ENCODE results near the gene PARP1. TPM values are rescaled to one million over a fixed set of nuclear protein-coding genes. Genes with fewer than 3 reads are reported as not detected.
"Not testable (repeated sequence)": the region's sequence is repeated elsewhere in the genome, so short reads cannot be mapped to it uniquely, and the experiment has no call there.

PARP1 gene
- total RNA-seq, 1 donor from 2014 or later: 37.1 TPM

DNA sequence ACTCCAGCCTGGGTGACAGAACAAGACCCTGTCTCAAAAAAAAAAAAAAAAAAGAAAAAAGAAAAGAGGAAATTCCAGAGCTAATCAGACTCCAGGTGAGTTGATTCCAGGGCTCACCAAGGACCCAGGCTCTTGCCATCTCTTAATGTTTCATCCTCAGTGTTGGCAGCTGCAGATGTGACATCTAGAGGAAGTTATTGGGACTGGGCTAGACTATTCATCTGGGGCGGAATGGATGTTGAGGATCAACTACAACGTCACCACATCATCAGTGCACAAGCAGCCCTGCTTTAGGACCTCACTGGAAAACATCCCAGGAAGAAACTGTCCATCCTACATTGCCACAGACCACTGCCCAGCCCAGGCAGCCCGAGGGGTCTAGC lies 28.6 kb upstream of the PARP1 start:
- Histone ChIP-seq H3K9me3 (no peaks in the 10 kb centered on the region), H3K4me3 (no peak overlapping the region), H3K27me3 (no peaks in the 10 kb centered on the region), H3K4me1 (no peaks in the 10 kb centered on the region), H3K36me3 (no peaks in the 10 kb centered on the region), H3K27ac (no peak overlapping the region)
- DNase-seq (ENCODE audit: low spot score in 2 of 2): no peak
- intact Hi-C loops (cut with DNase I): no loop called here
- TF ChIP-seq, protein P1, sequence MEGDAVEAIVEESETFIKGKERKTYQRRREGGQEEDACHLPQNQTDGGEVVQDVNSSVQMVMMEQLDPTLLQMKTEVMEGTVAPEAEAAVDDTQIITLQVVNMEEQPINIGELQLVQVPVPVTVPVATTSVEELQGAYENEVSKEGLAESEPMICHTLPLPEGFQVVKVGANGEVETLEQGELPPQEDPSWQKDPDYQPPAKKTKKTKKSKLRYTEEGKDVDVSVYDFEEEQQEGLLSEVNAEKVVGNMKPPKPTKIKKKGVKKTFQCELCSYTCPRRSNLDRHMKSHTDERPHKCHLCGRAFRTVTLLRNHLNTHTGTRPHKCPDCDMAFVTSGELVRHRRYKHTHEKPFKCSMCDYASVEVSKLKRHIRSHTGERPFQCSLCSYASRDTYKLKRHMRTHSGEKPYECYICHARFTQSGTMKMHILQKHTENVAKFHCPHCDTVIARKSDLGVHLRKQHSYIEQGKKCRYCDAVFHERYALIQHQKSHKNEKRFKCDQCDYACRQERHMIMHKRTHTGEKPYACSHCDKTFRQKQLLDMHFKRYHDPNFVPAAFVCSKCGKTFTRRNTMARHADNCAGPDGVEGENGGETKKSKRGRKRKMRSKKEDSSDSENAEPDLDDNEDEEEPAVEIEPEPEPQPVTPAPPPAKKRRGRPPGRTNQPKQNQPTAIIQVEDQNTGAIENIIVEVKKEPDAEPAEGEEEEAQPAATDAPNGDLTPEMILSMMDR (IDR thresholded peaks at IDR 0.05): no peak

DNA sequence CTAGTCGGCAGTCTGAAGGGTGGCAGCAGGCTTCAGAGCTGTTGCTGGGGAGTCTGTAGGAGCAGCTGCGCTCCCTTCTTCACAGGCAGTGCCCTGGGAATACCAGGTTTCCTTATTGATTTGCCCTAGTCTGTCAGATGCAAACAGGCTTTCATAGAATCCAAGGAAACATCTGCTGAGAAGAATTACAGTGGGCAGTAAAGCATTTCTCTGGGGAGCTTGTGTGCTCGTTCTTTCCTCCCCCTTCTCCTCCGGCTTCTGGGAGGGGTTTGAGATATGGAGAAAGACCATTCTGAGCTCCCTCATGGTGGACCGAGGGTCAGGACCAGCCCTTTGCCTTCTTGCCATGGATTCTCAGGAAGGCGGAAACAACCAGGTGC lies 25.4 kb upstream of the PARP1 start:
- no peaks in the 10 kb centered on the region for H3K36me3 ChIP-seq
- H3K4me3 ChIP-seq: no peak overlapping the region
- DNase-seq (ENCODE audit: low spot score in 2 of 2): no peak
- no peaks in the 10 kb centered on the region for H3K9me3 ChIP-seq
- H3K27me3 ChIP-seq: no peaks in the 10 kb centered on the region
- TF ChIP-seq, protein P1 (IDR thresholded peaks at IDR 0.05): no peak
- intact Hi-C loops (cut with DNase I): no loop called here
- no peak overlapping the region for H3K27ac ChIP-seq
- no peaks in the 10 kb centered on the region for H3K4me1 ChIP-seq

DNA sequence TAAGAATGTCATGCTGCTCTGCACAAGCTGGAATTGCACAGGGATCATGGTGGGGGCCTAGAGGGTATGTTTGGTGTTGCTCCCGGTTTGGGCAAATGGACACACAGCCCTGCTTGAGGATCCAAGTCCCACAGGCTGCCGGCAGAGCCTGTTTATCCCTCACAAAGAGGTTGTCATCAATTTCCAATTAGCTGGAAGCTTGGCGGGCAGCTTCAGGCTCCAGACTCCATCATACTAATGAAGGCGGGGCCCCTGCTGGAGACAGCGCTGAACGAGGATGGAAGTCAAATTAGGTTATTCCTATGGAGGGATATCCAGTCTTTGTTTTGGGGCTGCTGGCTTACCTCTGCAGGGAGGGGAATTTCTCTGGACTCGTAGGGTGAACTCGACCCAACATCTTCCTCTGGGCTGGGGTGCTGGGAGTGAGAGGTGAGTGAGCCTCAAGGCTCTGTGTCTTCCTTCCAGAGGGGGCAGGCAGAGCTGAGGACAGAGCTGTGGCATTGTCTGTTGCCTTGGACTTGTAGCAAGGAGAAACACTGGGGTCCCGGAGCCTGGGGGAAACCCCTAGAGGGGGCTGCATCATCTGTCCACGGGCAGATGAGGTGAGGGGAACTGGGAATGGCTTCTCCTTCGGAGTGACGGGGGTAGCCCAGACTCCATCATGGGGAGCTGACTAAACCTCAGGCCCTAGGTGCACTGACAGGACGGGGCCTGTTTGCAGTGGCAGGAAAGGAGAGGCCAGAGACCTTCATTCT lies 24.9 kb upstream of the PARP1 start:
- Histone ChIP-seq H3K27ac (no peak overlapping the region), H3K36me3 (no peaks in the 10 kb centered on the region), H3K4me3 (no peak overlapping the region), H3K9me3 (no peaks in the 10 kb centered on the region), H3K27me3 (no peaks in the 10 kb centered on the region), H3K4me1 (no peaks in the 10 kb centered on the region)
- intact Hi-C loops (cut with DNase I): no loop called here
- TF ChIP-seq, protein P1 (IDR thresholded peaks at IDR 0.05): no peak
- DNase-seq (ENCODE audit: low spot score in 2 of 2): no peak

DNA sequence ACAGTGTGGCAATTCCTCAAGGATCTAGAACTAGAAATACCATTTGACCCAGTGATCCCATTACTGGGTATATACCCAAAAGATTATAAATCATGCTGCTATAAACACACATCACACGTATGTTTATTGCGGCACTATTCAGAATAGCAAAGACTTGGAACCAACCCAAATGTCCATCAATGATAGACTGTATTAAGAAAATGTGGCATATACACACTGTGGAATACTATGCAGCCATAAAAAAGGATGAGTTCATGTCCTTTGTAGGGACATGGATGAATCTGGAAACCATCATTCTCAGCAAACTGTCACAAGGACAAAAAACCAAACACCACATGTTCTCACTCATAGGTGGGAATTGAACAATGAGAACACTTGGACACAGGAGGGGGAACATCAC lies 24.0 kb upstream of the PARP1 start:
- H3K4me3 ChIP-seq; H3K4me1 ChIP-seq; H3K36me3 ChIP-seq; intact Hi-C loops (cut with DNase I); H3K27me3 ChIP-seq; H3K27ac ChIP-seq; H3K9me3 ChIP-seq; DNase-seq (ENCODE audit: low spot score in 2 of 2): not testable (repeated sequence)

DNA sequence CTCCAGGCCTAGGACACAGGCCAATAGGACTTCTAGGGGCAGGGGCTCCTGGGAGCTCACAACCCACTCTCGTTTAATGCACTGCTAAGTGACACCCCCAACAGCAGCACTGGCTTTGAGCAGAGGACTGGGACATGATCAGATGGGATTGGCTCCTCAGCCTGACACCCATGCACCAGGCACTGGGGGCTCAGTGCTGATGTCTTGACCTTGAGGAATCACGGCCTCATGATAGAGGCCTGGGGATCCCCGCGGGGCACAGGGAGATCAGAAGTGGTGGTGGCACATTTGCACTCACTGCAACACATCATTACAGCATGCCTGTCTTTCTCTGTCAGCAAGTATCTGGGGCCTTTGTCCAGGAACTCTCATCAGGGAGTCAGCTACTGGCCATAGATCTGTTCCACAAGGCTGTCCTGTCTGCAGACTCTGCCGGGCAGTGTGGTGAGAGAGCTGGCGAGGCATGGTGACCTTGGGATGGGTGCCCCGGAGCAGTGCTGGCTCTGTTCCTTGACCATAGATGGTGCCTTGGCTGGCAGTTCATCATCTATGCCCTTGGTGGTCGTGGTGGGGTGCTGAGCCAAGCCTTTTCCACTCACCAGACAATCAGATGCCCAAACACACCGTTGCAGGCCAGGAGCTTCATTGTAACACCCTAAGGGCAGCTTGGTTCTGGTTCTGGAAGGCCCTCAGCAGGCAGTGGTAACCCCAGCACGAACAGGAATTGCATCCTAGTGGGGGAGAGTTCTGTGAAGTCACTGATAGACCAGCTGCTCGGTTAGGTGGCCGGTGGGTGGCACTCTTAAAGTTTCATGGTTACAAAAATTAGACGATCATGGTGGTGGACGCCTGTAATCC lies 22.2 kb upstream of the PARP1 start:
- Histone ChIP-seq H3K9me3 (no peaks in the 10 kb centered on the region), H3K4me3 (no peak overlapping the region), H3K36me3 (no peaks in the 10 kb centered on the region), H3K27ac (no peak overlapping the region), H3K27me3 (no peaks in the 10 kb centered on the region), H3K4me1 (no peaks in the 10 kb centered on the region)
- intact Hi-C loops (cut with DNase I): no loop called here
- DNase-seq (ENCODE audit: low spot score in 2 of 2): no peak
- TF ChIP-seq, protein P1 (IDR thresholded peaks at IDR 0.05): no peak

DNA sequence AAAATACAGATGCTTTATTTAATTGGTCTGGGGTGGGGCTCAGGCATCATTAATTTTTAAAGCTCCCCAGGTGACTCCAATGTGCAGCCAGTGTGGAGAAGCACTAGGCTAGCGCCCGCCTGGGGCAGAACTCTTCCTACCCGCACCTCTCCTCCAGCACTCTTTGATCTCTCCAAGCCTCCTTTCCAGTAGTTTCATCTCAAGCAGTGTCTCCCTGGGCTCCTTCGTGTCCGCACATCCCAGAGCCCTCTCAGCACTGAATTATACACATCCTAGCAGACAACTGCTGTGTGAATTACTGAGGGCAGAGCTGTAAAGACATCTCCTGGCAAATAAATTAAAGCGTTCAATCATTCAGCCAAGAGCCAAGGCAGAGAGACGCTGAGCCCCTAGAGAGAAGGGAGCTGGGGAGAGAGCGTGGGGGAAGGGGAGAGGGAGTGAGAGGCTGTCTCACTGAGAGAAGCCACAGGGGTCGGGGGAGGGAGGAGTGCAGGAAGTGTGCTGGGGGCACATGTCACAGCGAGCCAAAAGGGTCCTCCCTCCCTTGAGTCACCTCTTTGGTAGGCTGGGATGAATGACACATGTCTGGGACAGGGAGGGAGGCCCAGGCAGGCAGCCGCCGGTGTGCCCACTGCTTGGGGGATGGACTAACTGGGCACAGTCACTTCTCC lies 21.0 kb upstream of the PARP1 start:
- Histone ChIP-seq H3K4me3 (no peak overlapping the region), H3K27me3 (no peaks in the 10 kb centered on the region), H3K4me1 (no peaks in the 10 kb centered on the region), H3K9me3 (no peaks in the 10 kb centered on the region), H3K27ac (no peak overlapping the region), H3K36me3 (no peaks in the 10 kb centered on the region)
- TF ChIP-seq, protein P1 (IDR thresholded peaks at IDR 0.05): no peak
- no peak for DNase-seq (ENCODE audit: low spot score in 2 of 2)
- intact Hi-C loops (cut with DNase I): no loop called here

All from ascending aorta (tissue), 2 donors.